H54 (cell line): Measurements from ENCODE around the gene RBP3.

ENCODE experiments used
- DNase-seq: peaks from one replicate; pipeline ENCODE4 v3.0.0; 2011; ENCODE audit warnings: low spot score, mixed read lengths; ENCODE audit not compliant: insufficient read length
- FAIRE-seq: peaks from 3 replicates; lab custom pipeline; 2011; peaks lifted over from hg19 to GRCh38; lab: Jason Lieb, UNC
- POLR2A ChIP-seq: IDR thresholded peaks from 2 replicates; pipeline ENCODE4 v1.6.1; 2011; ENCODE audit warnings: low read depth, mild to moderate bottlenecking, low read length

RBP3 gene

GRCh38 chr10:47364366-47364765 lies 16.2 kb downstream of the RBP3 start:
- TF ChIP-seq POLR2A, result no peak
- DNase-seq (no peak), FAIRE-seq (no peak)

- FAIRE-seq, result no peak
Measured at GRCh38 chr10:47364911-47365310, 16.7 kb downstream of the RBP3 start.

DNA sequence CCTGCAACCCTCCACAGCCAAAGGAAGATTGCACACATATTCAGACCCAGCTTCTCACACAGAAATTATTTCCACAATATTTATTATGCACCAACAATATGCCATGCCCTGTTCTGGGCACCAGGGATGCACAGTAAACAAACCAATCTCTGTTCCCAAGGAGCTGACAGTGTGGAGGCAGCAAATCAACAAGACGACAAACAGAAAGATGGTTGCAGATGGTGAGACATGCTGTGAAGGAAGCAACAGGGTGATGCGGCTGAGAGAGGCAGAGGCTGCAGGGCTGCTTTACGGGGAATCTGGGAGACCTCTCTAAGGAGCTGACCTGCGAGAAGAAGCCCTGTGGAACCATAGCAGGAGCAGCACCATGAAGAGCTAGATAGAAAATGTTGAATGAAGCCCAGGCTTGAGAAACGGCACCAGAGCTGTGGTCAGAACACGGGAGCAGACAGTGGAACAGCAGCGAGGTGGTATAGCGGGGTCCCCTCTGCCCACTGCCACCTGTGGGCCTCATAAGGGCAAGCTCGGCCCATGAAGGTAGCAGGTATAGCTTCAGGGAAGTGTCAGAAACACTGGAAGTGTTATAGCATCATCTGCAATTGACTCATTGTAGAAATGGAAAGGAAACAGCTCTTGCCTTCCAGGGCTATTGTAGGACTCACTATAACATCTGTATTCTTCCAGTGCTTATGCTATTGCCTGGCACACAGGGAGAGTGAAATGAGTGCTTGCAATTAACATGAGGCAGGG lies 17.4 kb downstream of the RBP3 start:
- TF ChIP-seq POLR2A, result no peak
- DNase-seq (no peak), FAIRE-seq (no peak)

More at GRCh38 chr10:47364911-47365310, 16.7 kb downstream of the RBP3 start:
- TF ChIP-seq POLR2A, result no peak
- DNase-seq, result no peak

DNA sequence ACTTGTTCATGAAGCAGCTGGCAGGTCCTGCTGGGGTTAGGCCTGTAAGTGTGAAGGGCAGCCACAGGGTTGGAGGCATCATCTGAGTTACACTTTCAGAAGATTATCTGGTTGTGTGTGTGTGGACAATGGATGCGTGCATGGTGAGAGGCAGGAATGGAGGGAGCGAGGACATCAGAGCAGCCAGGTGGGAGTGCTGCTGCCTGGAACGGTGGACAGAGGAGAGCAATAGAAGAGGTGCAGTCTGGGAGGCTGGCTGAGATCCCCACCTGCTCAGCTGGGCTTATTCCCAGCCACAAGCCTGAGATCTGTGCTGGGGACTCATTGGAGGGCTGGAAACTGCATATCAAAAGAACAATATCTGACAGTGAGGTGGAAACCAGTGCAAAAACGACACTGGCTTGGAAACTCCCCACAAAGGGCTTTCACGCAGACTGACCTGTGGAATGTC lies 18.0 kb downstream of the RBP3 start:
- FAIRE-seq, result no peak

GRCh38 chr10:47366731-47367460 lies 18.7 kb downstream of the RBP3 start:
- TF ChIP-seq POLR2A, result no peak
- DNase-seq (no peak), FAIRE-seq (no peak)

More for the DNA sequence above, 18.0 kb downstream of the RBP3 start:
- DNase-seq, result no peak
- TF ChIP-seq POLR2A, result no peak

- FAIRE-seq, result no peak
- TF ChIP-seq POLR2A, result no peak
- no peak for DNase-seq
Measured at GRCh38 chr10:47367646-47368045, 19.5 kb downstream of the RBP3 start.

DNA sequence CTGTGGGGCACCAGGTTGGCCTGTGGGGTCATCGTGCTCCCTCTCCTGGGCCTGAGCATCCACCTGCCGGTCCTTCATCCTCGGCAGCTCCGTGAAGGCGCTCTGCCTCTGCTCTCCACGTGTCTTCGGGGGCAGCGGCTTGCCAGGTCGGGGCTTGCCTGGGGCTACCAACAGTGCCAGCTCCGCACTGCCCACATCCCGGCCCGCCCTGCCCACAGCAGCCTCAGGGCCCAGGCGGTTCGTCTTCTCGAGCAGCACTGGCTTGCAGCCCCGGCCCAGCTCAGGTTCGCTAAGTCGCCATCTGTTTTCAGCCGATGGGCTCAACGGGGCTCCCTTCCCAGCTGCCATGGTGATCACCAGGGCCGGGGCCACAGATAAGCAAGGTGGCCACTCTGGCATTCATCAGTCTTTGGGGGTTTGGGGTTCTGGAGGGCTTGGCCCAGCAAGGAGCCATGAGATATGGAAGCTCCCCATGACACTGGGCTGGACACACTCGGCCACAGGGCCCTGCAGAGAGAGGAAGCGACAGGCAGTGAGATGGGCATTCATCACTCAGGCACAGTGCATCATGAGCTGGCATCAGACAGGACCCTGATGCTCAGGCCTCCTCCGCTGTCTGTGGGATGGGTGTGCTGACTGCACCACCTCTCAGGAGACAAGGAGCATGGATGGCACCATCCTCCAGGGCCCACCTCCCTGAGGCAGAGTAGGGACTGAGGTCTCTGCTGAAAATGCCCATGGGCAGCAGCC lies 20.4 kb downstream of the RBP3 start:
- FAIRE-seq, result no peak
- no peak for DNase-seq
- no peak for TF ChIP-seq POLR2A

DNA sequence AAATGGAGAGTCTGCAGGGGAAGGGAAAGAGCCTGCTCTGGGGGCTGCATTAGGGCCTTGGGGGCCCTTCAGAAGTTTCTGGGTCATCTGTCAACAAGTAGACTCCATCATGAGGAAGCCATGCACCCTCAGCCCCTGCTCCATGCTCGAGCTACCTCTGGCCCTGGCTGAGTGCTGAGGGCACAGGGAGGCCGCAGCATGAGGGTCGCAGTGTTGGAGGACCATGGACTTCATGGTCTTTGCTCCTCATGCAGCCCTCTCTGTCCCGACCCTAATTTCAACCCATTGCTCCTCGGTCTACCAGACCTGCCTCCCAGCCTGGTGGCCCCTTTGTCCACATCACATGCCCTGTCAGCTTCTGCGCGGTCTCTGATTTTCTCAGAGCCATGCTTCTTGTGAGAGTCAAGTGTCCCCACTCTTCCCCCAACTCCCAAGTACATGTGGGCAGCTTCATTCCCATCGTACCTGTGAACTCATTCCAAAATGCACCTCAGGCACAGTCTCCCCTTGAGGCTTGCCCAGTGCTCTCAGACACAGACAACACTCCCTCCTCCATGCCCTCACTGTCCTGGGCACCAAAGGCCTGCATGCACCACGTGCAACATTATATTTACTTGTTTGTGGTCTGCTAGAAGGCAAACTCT lies 21.2 kb downstream of the RBP3 start:
- no peak for TF ChIP-seq POLR2A
- DNase-seq (no peak), FAIRE-seq (no peak)

GRCh38 chr10:47370015-47370767 lies 22.0 kb downstream of the RBP3 start:
- DNase-seq (no peak), FAIRE-seq (no peak)

DNA sequence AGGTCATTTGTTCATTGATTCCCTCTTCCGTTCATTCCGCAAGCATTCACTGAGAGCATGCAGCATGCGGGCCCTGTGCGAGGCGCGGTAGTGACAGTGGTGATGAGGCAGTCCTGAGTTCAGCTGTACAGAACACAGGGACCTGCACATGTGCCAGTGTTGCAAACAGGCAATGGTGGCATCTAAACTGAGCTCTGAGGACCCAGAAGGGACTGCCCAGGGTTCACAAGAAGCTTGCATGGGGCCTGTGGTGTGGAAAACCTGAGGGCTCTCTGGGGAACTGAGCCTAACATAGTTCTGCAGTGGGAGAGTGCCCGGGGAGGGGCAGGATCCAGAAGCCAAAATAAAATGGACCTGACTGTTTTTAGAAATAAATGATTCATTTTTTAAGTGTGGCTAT lies 22.7 kb downstream of the RBP3 start:
- no peak for FAIRE-seq
- no peak for DNase-seq
- no peak for TF ChIP-seq POLR2A

More at GRCh38 chr10:47370015-47370767, 22.0 kb downstream of the RBP3 start:
- no peak for TF ChIP-seq POLR2A

DNA sequence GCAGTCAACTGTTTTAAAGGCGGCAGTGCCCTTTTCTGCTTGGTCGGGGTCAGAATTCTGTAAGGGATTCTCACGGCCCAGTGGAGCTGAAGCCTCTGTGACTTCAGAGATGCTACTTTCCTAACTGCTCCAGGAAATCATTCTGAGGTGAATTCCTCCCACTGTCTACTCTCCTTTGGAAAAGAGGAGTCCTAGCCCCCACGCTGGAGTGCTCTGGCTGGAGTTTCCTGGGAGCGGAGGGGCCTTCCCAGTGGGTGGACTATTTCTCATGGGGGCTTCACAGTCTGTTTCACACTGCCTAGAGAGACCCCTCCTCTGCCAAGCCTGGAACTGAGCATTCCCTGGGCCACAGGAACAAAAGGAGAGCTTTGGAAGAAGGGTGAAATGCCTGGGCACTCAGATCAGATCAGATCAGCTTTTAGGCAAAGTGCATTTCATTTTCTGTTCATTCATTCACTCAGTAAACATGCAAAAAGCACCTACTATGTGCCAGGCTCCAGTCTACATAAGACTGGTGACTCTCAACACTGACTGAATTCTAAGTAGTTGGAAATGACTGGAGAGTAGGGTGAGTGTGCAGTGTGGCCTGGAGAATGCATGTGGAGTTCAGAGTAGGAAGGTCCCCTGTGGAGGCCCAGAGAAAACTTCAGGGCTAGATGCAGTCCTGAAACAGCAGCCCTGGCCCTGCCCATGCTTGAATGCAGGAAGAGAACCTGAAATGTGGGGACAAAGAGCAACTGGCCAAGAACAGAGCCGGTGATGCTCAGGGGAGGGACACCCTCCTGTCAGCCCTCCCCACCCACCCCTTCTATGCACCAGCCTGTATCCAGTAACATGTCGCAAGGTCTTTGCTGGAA lies 23.7 kb downstream of the RBP3 start:
- DNase-seq (no peak), FAIRE-seq (no peak)
- no peak for TF ChIP-seq POLR2A

- no peak for FAIRE-seq
Measured at GRCh38 chr10:47372726-47373125, 24.6 kb downstream of the RBP3 start.

More at GRCh38 chr10:47372726-47373125, 24.6 kb downstream of the RBP3 start:
- no peak for DNase-seq
- TF ChIP-seq POLR2A, result no peak
